Aorta (tissue), 5 donors: ENCODE results near the gene ADCY5. TPM values are rescaled to one million over a fixed set of nuclear protein-coding genes. Genes with fewer than 3 reads are reported as not detected.

Experiments used
- ATAC-seq: fragments of 200-7000 bp; cut with Tn5 transposase; one replicate; pipeline ENCODE4 v1.9.1; 2022; ENCODE audit warnings: moderate library complexity; ENCODE audit not compliant: low FRiP score
- DNase-seq, 2 donors: peaks; one replicate each; pipeline ENCODE4 v3.0.0-alpha.2; 2020
- H3K27ac ChIP-seq, 2 donors: one replicate each; pipeline ENCODE4 v1.5.1; 2013; ENCODE audit warnings: low read length in 2 of 2, mild to moderate bottlenecking in 2 of 2, moderate library complexity in 2 of 2, control low read depth in 1 of 2, inconsistent platforms in 1 of 2, low read depth in 1 of 2
- H3K27me3 ChIP-seq, 2 donors: one replicate each; pipeline ENCODE4 v1.6.1; 2013; ENCODE audit warnings: control low read depth in 1 of 2, low read length in 1 of 2, mild to moderate bottlenecking in 1 of 2, moderate library complexity in 1 of 2; ENCODE audit not compliant: insufficient read depth in 2 of 2, control insufficient read depth in 1 of 2
- H3K36me3 ChIP-seq, 2 donors: one replicate each; pipeline ENCODE4 v1.6.1; 2013; ENCODE audit warnings: control low read depth in 1 of 2, low read length in 1 of 2, mild to moderate bottlenecking in 1 of 2; ENCODE audit not compliant: insufficient read depth in 2 of 2, control insufficient read depth in 1 of 2
- H3K4me1 ChIP-seq, 2 donors: one replicate each; pipeline ENCODE4 v1.6.1; 2013; ENCODE audit warnings: low read length in 2 of 2, control low read depth in 1 of 2, mild to moderate bottlenecking in 1 of 2, moderate library complexity in 1 of 2; ENCODE audit not compliant: insufficient read depth in 2 of 2, control insufficient read depth in 1 of 2
- H3K4me3 ChIP-seq, 2 donors: one replicate each; pipeline ENCODE4 v1.5.1; 2013; ENCODE audit warnings: low read length in 2 of 2, control low read depth in 1 of 2, mild to moderate bottlenecking in 1 of 2
- H3K9me3 ChIP-seq: one replicate; pipeline ENCODE4 v1.6.1; 2013; ENCODE audit warnings: mild to moderate bottlenecking, low read length; ENCODE audit not compliant: control insufficient read depth
- WGBS, 2 donors: extraction: QIAGEN DNeasy Blood & Tissue Kit; methylation state at CpG; one replicate each; pipeline ENCODE4 v1.1.7; 2013; 5-methylcytosine and 5-hydroxymethylcytosine counted together
- intact Hi-C, 2 donors: fragments of 100-400 bp; cut with DNase I; formaldehyde crosslinking; loops; one replicate each; pipeline versions ENCODE4 v1.14.2 to v1.15.0; 2022
- polyA plus RNA-seq, 2 donors: library from polyadenylated mRNA; stranded (reverse); fragments of 200-250 nt; gene quantifications; one replicate each; pipeline ENCODE4 v1.2.3, GENCODE V29; 2013
- total RNA-seq, 2 donors: library from RNA; stranded (reverse); fragmentation: NEBNext Ultra II Directional; extraction: Animal tissue kit (Norgen Biotek cat#: 25700); gene quantifications; one replicate each; pipeline ENCODE4 v1.2.1, GENCODE V29; 2021
- donor health status: healthy with polysubstance abuse.
- donor health status: Bipolar disorder and iron deficiency.
- donor health status: DM: no; HTN: no; CAD: no.
- donor health status: DM: no; HTN: no; CAD: no.
- donor health status: DM: yes; HTN: yes; CAD: no.

The ADCY5 gene
- total and polyA plus RNA-seq, 4 donors: 6.6 to 72.7 (median 40.9) TPM

- H3K4me3 ChIP-seq: peak overlapping the region in 1 of 2 donors; percentile 21
- no peaks in the 10 kb centered on the region for H3K36me3 ChIP-seq
- intact Hi-C loops: loop anchor here in 1 of 2 donors (10.0 kb wide), 1 partner anchor 69 kb away; no protein-coding TSS in a partner anchor
- H3K27me3 ChIP-seq: no peaks in the 10 kb centered on the region
- peak in 1 of 2 donors; percentile 43 for DNase-seq
- no peaks in the 10 kb centered on the region for H3K9me3 ChIP-seq
- peaks cover 0 to 3% of the 10 kb centered on the region in 2 donors for H3K4me1 ChIP-seq
- WGBS, 2 donors: 17 to 20% methylated on average over 6 of the region's 6 CpGs
- no peak for ATAC-seq
- H3K27ac ChIP-seq: peak overlapping the region in 1 of 2 donors; percentile 61
These were observed 4.9 kb downstream of the ADCY5 start for GRCh38 chr3:123444023-123444422.

DNA sequence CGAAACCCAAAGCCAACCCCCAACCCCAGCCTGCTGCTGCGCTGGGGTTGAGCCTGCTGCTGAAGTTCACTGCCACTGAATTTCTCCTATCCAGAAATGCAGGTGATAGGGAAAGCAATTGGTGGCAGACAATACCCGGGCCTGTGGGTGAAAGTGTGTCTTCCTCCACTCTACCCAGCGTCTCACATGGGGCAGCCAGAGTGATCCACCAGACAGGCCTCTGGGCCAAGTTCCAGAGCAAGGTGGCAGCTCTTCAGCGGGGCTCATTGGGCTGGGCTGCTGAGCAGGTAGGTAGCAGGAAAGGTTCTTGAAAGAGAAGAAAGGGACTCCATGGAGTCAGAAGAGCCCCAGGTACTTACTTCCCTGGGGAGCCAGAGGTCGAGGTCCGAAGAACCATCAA is 6.0 kb downstream of the ADCY5 start:
- no peak for ATAC-seq
- Histone ChIP-seq H3K36me3 (no peaks in the 10 kb centered on the region), H3K9me3 (no peaks in the 10 kb centered on the region), H3K4me1 (peaks cover 3 to 4% of the 10 kb centered on the region in 2 donors), H3K27ac (no peak overlapping the region), H3K27me3 (no peaks in the 10 kb centered on the region), H3K4me3 (no peak overlapping the region)
- intact Hi-C loops: loop anchor here in 1 of 2 donors (10.0 kb wide), 1 partner anchor 68 kb away; no protein-coding TSS in a partner anchor
- 64 to 67% methylated on average over 7 of the region's 7 CpGs for WGBS, 2 donors
- no peak for DNase-seq

- no peak for DNase-seq
- intact Hi-C loops: loop anchor here in 1 of 2 donors (10.0 kb wide), 1 partner anchor 67 kb away; no protein-coding TSS in a partner anchor
- Histone ChIP-seq H3K27ac (peak overlapping the region in 1 of 2 donors; percentile 4), H3K4me3 (no peak overlapping the region), H3K36me3 (no peaks in the 10 kb centered on the region), H3K4me1 (peaks cover 3 to 4% of the 10 kb centered on the region in 2 donors), H3K9me3 (no peaks in the 10 kb centered on the region), H3K27me3 (no peaks in the 10 kb centered on the region)
- ATAC-seq: no peak
- 63 to 72% methylated on average over 9 of the region's 9 CpGs for WGBS, 2 donors
These were observed 6.8 kb downstream of the ADCY5 start for GRCh38 chr3:123442125-123442524.

DNA sequence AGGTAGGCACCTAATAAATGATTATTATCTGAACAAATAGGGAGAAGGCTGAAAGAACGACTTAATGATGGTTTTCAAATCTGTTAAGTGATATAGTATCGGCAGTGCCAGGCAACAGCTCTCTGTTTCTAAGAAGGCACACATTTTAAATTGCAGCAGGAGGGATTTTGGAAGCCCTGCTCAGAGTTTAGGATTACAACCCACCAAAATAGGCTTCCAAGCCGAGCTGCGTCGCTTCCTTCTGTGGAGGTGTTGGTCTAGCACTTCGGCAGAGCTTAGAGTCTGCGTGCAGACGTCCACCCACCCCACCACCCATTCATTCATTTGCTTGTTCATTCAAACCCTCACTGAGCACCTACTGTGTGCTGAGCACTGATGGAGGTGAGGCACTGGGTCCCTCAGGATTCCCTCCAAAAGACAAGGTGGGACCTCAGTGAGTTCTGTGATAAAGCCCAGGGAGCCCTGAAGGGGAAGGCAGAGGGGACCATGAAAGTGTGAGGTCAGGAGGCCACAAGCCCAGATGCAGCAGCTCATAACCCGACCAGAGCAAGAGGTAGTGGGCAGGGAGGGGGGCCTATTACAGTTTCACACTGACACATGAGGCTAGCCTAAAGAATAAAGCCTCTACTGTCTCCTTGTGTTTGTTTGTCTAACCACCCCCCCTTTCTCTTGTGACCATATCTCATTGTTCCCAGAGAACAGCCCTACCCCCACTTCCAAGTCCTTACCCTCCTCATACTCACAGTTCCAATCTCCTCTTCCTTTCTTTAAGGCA is 8.9 kb downstream of the ADCY5 start:
- Histone ChIP-seq H3K27me3 (no peaks in the 10 kb centered on the region), H3K9me3 (no peaks in the 10 kb centered on the region), H3K27ac (peak overlapping the region; percentile 70 to 72), H3K4me1 (peaks cover 3 to 4% of the 10 kb centered on the region in 2 donors), H3K4me3 (no peak overlapping the region), H3K36me3 (no peaks in the 10 kb centered on the region)
- no peak for ATAC-seq
- intact Hi-C loops: loop anchor here in 1 of 2 donors (10.0 kb wide), 1 partner anchor 65 kb away; no protein-coding TSS in a partner anchor
- 41 to 51% methylated on average over 9 of the region's 9 CpGs for WGBS, 2 donors
- DNase-seq: no peak

DNA sequence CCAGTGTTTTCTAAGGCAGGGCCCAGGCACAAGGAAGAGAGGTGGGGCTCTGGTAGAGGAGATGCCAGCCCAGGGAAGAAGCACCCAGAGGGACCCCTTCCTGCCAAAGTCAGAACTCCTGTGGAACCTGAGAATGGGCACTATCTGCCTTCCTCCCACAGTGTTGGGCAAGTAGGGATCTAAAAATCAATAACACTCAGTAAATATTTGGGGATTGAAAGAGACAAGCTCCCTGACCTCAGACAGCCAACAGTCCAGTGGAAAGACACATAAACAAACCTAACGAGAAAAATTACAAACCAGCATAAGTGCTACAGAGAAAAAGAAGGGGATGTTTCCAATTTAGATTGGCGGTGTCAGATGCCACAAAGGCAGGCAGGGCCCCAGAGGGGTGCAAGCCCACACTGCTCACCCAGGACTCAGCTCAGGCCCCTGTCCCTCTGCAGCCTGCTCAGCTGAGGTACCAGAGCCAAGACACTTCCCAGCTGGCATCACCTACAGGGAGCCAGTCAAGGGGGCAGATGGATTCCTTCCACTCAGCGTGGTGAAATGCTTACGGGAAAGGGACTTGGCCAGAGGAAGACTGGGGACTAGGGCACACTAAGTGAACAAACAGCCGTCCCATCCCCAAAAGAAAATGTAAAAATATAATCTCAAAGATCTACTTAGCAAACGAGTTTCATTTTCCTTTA is 15.9 kb downstream of the ADCY5 start:
- DNase-seq (no peak), ATAC-seq (peak; percentile 49)
- peak overlapping the region; percentile 51 to 93 for H3K27ac ChIP-seq
- H3K27me3 ChIP-seq: no peaks in the 10 kb centered on the region
- H3K4me1 ChIP-seq: peaks cover 1 to 3% of the 10 kb centered on the region in 2 donors
- H3K4me3 ChIP-seq: no peak overlapping the region
- 14 to 16% methylated on average over 6 of the region's 6 CpGs for WGBS, 2 donors
- no peaks in the 10 kb centered on the region for H3K36me3 ChIP-seq
- no peaks in the 10 kb centered on the region for H3K9me3 ChIP-seq
- intact Hi-C loops: no loop called here

DNA sequence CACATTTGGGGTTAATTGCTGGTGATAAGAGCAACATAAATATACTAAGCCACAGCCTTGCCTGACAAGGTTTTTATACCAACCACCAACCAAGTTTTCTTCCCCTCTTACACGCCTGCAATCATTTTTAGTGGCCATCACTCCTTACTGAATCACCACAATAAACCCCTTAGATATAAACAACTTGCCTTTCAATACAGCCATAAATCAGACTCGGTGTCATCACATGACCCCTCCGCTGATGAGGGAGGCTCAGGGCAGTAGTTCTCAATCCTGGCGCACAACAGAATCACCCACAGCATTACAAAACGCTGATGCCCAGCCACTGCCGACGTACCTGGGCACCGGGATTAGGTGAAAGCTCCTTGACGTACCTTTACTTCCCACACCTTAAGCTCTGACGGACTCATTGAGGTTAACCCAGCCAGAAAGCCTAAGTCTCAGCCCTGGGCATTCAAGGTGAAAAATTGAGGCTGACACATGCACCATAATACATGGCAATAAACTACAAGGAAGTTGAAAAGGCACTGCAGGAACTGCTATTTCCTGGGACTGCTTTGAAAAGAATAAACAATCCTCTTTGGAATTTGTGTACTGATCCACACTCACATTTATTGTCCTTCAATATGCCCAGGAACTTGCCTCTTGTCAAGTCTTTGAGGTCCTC is 17.1 kb downstream of the ADCY5 start:
- DNase-seq (peak in 1 of 2 donors; percentile 5), ATAC-seq (no peak)
- Histone ChIP-seq H3K27me3 (no peaks in the 10 kb centered on the region), H3K36me3 (no peaks in the 10 kb centered on the region), H3K9me3 (no peaks in the 10 kb centered on the region), H3K27ac (peak overlapping the region in 1 of 2 donors; percentile 26), H3K4me3 (no peak overlapping the region), H3K4me1 (peaks cover 3% of the 10 kb centered on the region in 2 donors)
- intact Hi-C loops: no loop called here
- WGBS, 2 donors: 74 to 77% methylated on average over 10 of the region's 10 CpGs

DNA sequence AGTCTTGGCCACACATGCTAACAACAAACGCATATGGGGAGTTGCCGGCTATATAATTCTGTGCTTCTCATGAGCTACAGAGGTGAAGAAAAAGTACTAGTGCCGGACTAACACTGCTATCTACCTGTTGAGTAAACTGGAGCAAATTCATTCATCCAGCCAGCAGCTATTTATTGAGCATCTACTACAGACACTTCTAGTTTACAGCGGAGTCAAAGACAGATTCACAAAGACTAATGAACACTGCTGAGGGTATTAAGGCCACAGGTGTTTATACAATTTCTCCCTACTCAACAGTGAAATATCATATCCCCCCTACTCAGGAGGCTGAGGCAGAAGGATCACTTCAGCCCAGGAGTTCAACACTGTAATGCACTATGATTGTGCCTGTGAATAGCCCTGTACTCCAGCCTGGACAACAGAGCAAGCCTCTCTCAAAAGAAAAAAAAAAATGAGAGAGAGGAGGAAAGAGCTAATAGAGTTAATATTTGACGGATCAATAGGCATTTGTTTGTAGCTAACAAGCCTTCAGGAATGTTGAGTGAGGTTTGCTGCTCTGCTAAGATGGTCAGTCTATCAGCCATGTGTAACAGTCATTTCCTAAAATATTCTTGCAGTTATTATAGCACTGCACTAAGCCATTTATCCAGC is 17.8 kb downstream of the ADCY5 start:
- Histone ChIP-seq H3K4me1 (peaks cover 3% of the 10 kb centered on the region in 2 donors), H3K27me3 (no peaks in the 10 kb centered on the region), H3K36me3 (no peaks in the 10 kb centered on the region), H3K4me3 (no peak overlapping the region), H3K27ac (peak overlapping the region in 1 of 2 donors; percentile 31), H3K9me3 (no peaks in the 10 kb centered on the region)
- intact Hi-C loops: no loop called here
- WGBS, 2 donors: 90 to 93% methylated on average over 5 of the region's 5 CpGs
- DNase-seq (no peak), ATAC-seq (no peak)

GRCh38 chr3:123430266-123430665 is 18.6 kb downstream of the ADCY5 start:
- Histone ChIP-seq H3K4me3 (no peak overlapping the region), H3K9me3 (no peaks in the 10 kb centered on the region), H3K36me3 (no peaks in the 10 kb centered on the region), H3K4me1 (peaks cover 3% of the 10 kb centered on the region in 2 donors), H3K27ac (no peak overlapping the region), H3K27me3 (no peaks in the 10 kb centered on the region)
- WGBS, 2 donors: 52 to 53% methylated on average over 11 of the region's 11 CpGs
- DNase-seq: no peak
- intact Hi-C loops: no loop called here
- no peak for ATAC-seq
